Measurements from ENCODE around the gene METAP1. TPM values are rescaled to one million over a fixed set of nuclear protein-coding genes. Genes with fewer than 3 reads are reported as not detected.

Gene METAP1
- polyA plus RNA-seq, 2 of the 4 experiments (the other 2 are of a cell fraction), result 68.2 to 106 TPM

DNA sequence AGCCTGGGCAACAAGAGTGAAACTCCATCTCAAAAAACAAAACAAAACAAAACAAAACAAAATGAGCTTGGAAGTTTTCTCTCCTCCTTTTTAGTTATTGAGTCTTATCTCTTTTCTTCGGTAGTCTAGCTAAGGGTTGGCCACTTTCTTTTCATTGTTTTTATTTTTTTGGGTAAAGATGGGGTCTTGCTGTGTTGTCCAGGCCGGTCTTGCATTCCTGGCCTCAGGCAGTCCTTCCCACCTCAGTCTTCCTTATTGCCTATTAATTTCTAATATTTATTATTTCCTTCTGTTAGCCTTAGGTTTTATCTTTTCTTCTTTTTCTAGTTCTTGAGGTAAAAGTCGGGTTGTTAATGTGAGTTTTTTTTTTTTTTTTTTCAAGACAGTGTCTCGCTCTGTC lies 16.4 kb downstream of the METAP1 start (continued):
- TF ChIP-seq, protein P1, sequence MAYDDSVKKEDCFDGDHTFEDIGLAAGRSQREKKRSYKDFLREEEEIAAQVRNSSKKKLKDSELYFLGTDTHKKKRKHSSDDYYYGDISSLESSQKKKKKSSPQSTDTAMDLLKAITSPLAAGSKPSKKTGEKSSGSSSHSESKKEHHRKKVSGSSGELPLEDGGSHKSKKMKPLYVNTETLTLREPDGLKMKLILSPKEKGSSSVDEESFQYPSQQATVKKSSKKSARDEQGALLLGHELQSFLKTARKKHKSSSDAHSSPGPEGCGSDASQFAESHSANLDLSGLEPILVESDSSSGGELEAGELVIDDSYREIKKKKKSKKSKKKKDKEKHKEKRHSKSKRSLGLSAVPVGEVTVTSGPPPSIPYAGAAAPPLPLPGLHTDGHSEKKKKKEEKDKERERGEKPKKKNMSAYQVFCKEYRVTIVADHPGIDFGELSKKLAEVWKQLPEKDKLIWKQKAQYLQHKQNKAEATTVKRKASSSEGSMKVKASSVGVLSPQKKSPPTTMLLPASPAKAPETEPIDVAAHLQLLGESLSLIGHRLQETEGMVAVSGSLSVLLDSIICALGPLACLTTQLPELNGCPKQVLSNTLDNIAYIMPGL (CRISPR knock-in tag; IDR thresholded peaks at IDR 0.05; ENCODE audit: borderline replicate concordance), result no peak
- TF ChIP-seq EP300 (IDR thresholded peaks at IDR 0.05) (no peak), HES2 (IDR thresholded peaks at IDR 0.05) (no peak), MAZ (IDR thresholded peaks at IDR 0.05; ENCODE audit: borderline replicate concordance, low read depth, low read length) (no peak), ATOH8 (CRISPR knock-in tag; IDR thresholded peaks at IDR 0.05; ENCODE audit: low read depth) (no peak)

DNA sequence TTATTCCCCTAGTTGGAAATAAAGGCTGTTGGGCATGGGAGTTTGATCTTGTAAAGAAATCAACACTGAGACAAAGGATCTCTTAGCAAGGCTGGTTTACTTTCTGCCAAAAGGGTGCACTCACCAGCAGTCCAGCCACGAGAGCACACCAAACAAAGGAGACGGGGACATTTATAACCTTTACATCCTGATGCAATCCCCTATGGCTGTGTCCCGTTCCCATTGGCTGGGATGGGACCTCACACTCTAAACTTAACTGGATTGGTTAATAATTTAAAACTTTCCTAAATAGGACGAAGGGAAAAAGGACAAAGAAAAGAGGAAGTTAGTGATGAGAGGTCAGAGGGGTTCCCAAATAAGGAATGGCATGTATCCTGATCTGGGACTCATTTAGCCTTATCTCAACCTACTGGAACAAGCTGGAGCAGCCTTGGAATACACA lies 17.9 kb downstream of the METAP1 start:
- FAIRE-seq, result no peak
- no peak for TF ChIP-seq ZFP36 (IDR thresholded peaks at IDR 0.05; ENCODE audit: borderline replicate concordance, partially characterized antibody)
- TF ChIP-seq NR3C1 (IDR thresholded peaks at IDR 0.05), result no peak
- no peak for TF ChIP-seq HOXA7 (CRISPR knock-in tag; IDR thresholded peaks at IDR 0.05)
- no peak for TF ChIP-seq BCL3 (IDR thresholded peaks at IDR 0.05)
- TF ChIP-seq, protein P2, sequence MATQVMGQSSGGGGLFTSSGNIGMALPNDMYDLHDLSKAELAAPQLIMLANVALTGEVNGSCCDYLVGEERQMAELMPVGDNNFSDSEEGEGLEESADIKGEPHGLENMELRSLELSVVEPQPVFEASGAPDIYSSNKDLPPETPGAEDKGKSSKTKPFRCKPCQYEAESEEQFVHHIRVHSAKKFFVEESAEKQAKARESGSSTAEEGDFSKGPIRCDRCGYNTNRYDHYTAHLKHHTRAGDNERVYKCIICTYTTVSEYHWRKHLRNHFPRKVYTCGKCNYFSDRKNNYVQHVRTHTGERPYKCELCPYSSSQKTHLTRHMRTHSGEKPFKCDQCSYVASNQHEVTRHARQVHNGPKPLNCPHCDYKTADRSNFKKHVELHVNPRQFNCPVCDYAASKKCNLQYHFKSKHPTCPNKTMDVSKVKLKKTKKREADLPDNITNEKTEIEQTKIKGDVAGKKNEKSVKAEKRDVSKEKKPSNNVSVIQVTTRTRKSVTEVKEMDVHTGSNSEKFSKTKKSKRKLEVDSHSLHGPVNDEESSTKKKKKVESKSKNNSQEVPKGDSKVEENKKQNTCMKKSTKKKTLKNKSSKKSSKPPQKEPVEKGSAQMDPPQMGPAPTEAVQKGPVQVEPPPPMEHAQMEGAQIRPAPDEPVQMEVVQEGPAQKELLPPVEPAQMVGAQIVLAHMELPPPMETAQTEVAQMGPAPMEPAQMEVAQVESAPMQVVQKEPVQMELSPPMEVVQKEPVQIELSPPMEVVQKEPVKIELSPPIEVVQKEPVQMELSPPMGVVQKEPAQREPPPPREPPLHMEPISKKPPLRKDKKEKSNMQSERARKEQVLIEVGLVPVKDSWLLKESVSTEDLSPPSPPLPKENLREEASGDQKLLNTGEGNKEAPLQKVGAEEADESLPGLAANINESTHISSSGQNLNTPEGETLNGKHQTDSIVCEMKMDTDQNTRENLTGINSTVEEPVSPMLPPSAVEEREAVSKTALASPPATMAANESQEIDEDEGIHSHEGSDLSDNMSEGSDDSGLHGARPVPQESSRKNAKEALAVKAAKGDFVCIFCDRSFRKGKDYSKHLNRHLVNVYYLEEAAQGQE (IDR thresholded peaks at IDR 0.05), result no peak
- no peak for TF ChIP-seq KDM5A (IDR thresholded peaks at IDR 0.05)
- TF ChIP-seq BHLHE40 (IDR thresholded peaks at IDR 0.05; ENCODE audit: low read depth, low read length), result no peak
- no peak for TF ChIP-seq SMC3 (IDR thresholded peaks at IDR 0.05)
- TF ChIP-seq, protein P3, sequence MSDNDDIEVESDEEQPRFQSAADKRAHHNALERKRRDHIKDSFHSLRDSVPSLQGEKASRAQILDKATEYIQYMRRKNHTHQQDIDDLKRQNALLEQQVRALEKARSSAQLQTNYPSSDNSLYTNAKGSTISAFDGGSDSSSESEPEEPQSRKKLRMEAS (IDR thresholded peaks at IDR 0.05), result no peak
- TF ChIP-seq SREBF2 (IDR thresholded peaks at IDR 0.05), result no peak
- TF ChIP-seq TP53 (CRISPR knock-in tag; IDR thresholded peaks at IDR 0.05), result no peak
- no peak for TF ChIP-seq MAZ (IDR thresholded peaks at IDR 0.05; ENCODE audit: borderline replicate concordance, low read depth, low read length)
- H3K9me3 ChIP-seq, result 0 out of 3 replicates have a peak, but pooled peaks cover 9% of the 10 kb centered on the region

More for the DNA sequence above, 17.9 kb downstream of the METAP1 start:
- 86% methylated on average over 4 of the region's 4 CpGs for WGBS (ENCODE audit: missing lambda C conversion rate)
- ATAC-seq (no peak), DNase-seq (ENCODE audit: low read depth in 1 of 2, low spot score in 1 of 2) (no peak)
- H3K4me2 ChIP-seq, result no peak overlapping the region
- H3K4me1 ChIP-seq, result no peaks in the 10 kb centered on the region
- ChIA-PET CTCF (interaction anchor here (1.4 kb wide), 1 partner anchor 18 kb away, joined by 4 read pairs; the partner anchor contains the start of gene METAP1), POLR2A (no interaction called here)
- H3K27ac ChIP-seq, result no peak overlapping the region
- no peak overlapping the region for H3K4me3 ChIP-seq

All from A549 (cell line).